Small intestine (tissue), 7 donors: ENCODE results near the gene MYH8. TPM values are rescaled to one million over a fixed set of nuclear protein-coding genes. Genes with fewer than 3 reads are reported as not detected.
A peak's percentile ranks its signal among the peaks of the same experiment; 100 is the strongest.

Experiments
- DNase-seq, 2 donors: peaks; one replicate each; pipeline versions ENCODE4 v3.0.0 to v3.0.0-alpha.2; 2013
- FAIRE-seq: peaks from 2 replicates; lab custom pipeline; 2012; peaks lifted over from hg19 to GRCh38; lab: Jason Lieb, UNC
- H3K27ac ChIP-seq, 3 donors: one replicate each; pipeline ENCODE4 v1.5.1; 2013; ENCODE audit warnings: low read length in 2 of 3, mild to moderate bottlenecking in 2 of 3, control low read depth in 1 of 3, inconsistent platforms in 1 of 3, low read depth in 1 of 3, moderate library complexity in 1 of 3
- H3K27me3 ChIP-seq, 3 donors: one replicate each; pipeline ENCODE4 v1.6.1; 2013; ENCODE audit warnings: low read length in 3 of 3, inconsistent platforms in 1 of 3; ENCODE audit not compliant: control insufficient read depth in 3 of 3, insufficient read depth in 3 of 3
- H3K36me3 ChIP-seq, 3 donors: one replicate each; pipeline ENCODE4 v1.6.1; 2013; ENCODE audit warnings: low read length in 3 of 3, inconsistent platforms in 1 of 3, low read depth in 1 of 3, mild to moderate bottlenecking in 1 of 3, moderate library complexity in 1 of 3; ENCODE audit not compliant: control insufficient read depth in 3 of 3, insufficient read depth in 2 of 3
- H3K4me1 ChIP-seq, 3 donors: one replicate each; pipeline ENCODE4 v1.6.1; 2013; ENCODE audit warnings: low read length in 2 of 3, inconsistent platforms in 1 of 3, low read depth in 1 of 3, mild to moderate bottlenecking in 1 of 3, moderate library complexity in 1 of 3; ENCODE audit not compliant: control insufficient read depth in 3 of 3, insufficient read depth in 2 of 3
- H3K4me3 ChIP-seq, 3 donors: one replicate each; pipeline ENCODE4 v1.5.1; 2013; ENCODE audit warnings: low read length in 3 of 3, control low read depth in 1 of 3, inconsistent platforms in 1 of 3, low read depth in 1 of 3, mild to moderate bottlenecking in 1 of 3, moderate library complexity in 1 of 3
- H3K9me3 ChIP-seq, 2 donors: one replicate each; pipeline ENCODE4 v1.6.1; 2013; ENCODE audit warnings: low read depth in 1 of 2, low read length in 1 of 2; ENCODE audit not compliant: control insufficient read depth in 2 of 2, insufficient read depth in 1 of 2
- WGBS, 3 donors: extraction: QIAGEN DNeasy Blood & Tissue Kit; methylation state at CpG; one replicate each; pipeline ENCODE4 v1.1.7; 2013; 5-methylcytosine and 5-hydroxymethylcytosine counted together
- polyA plus RNA-seq, 4 donors: library from polyadenylated mRNA; stranded (reverse) in 3 of 4; unstranded in 1 of 4; fragments of 200-250 nt in 3 of 4; fragments of 120-200 nt in 1 of 4; gene quantifications; one replicate each; pipeline versions ENCODE4 v1.2.1 to v1.2.3, GENCODE V29; 2013
- donor health status: healthy with polysubstance abuse.
- donor health status: control.
- donor health status: control.
- donor health status: Bipolar disorder and iron deficiency.
- donor health status: healthy.

Gene MYH8
- polyA plus RNA-seq, 4 donors, result 5.0 TPM; not detected in 3

- DNase-seq (peak in 1 of 2 donors; percentile 25), FAIRE-seq (no peak)
- WGBS, 3 donors, result 74 to 82% (median 75%) methylated on average over 14 of the region's 14 CpGs
- no peaks in the 10 kb centered on the region for H3K9me3 ChIP-seq
- H3K4me3 ChIP-seq, result no peak overlapping the region
- H3K4me1 ChIP-seq, result no peaks in the 10 kb centered on the region
- H3K36me3 ChIP-seq, result no peaks in the 10 kb centered on the region
- H3K27ac ChIP-seq, result no peak overlapping the region
- H3K27me3 ChIP-seq, result no peaks in the 10 kb centered on the region
Measured at GRCh38 chr17:10396524-10397163, 25.1 kb downstream of the MYH8 start.

- Histone ChIP-seq H3K27ac (no peak overlapping the region), H3K36me3 (no peaks in the 10 kb centered on the region), H3K9me3 (no peaks in the 10 kb centered on the region), H3K4me3 (no peak overlapping the region), H3K27me3 (no peaks in the 10 kb centered on the region), H3K4me1 (no peaks in the 10 kb centered on the region)
- WGBS, 3 donors, result 83 to 92% (median 90%) methylated on average over 6 of the region's 6 CpGs
- FAIRE-seq (no peak), DNase-seq (no peak)
Measured at GRCh38 chr17:10394201-10394887, 27.4 kb downstream of the MYH8 start.

- DNase-seq, result no peak
- H3K9me3 ChIP-seq, result no peaks in the 10 kb centered on the region
- 86 to 90% (median 89%) methylated on average over 9 of the region's 9 CpGs for WGBS, 3 donors
- FAIRE-seq, result no peak
- no peak overlapping the region for H3K27ac ChIP-seq
- no peaks in the 10 kb centered on the region for H3K4me1 ChIP-seq
- no peaks in the 10 kb centered on the region for H3K27me3 ChIP-seq
- H3K4me3 ChIP-seq, result no peak overlapping the region
- H3K36me3 ChIP-seq, result no peaks in the 10 kb centered on the region
Measured at GRCh38 chr17:10392880-10393279, 28.9 kb downstream of the MYH8 start.

- no peak overlapping the region for H3K27ac ChIP-seq
- FAIRE-seq (no peak), DNase-seq (no peak)
- WGBS, 3 donors, result 60 to 82% (median 71%) methylated on average over 6 of the region's 6 CpGs
- no peaks in the 10 kb centered on the region for H3K4me1 ChIP-seq
- H3K9me3 ChIP-seq, result no peaks in the 10 kb centered on the region
- H3K27me3 ChIP-seq, result no peaks in the 10 kb centered on the region
- no peaks in the 10 kb centered on the region for H3K36me3 ChIP-seq
- H3K4me3 ChIP-seq, result no peak overlapping the region
Measured at GRCh38 chr17:10385871-10386270, 35.9 kb downstream of the MYH8 start.

- H3K4me1 ChIP-seq, result no peaks in the 10 kb centered on the region
- no peak overlapping the region for H3K4me3 ChIP-seq
- DNase-seq (no peak), FAIRE-seq (no peak)
- H3K27me3 ChIP-seq, result no peaks in the 10 kb centered on the region
- no peaks in the 10 kb centered on the region for H3K36me3 ChIP-seq
- no peaks in the 10 kb centered on the region for H3K9me3 ChIP-seq
- H3K27ac ChIP-seq, result no peak overlapping the region
- 56 to 79% (median 68%) methylated on average over 8 of the region's 8 CpGs for WGBS, 3 donors
Measured at GRCh38 chr17:10384175-10384574, 37.6 kb downstream of the MYH8 start.

GRCh38 chr17:10380631-10381408, 40.9 kb downstream of the MYH8 start:
- H3K27ac ChIP-seq, result no peak overlapping the region
- no peaks in the 10 kb centered on the region for H3K36me3 ChIP-seq
- no peak overlapping the region for H3K4me3 ChIP-seq
- no peak for DNase-seq
- WGBS, 3 donors, result 75 to 79% (median 77%) methylated on average over 3 of the region's 3 CpGs
- no peaks in the 10 kb centered on the region for H3K9me3 ChIP-seq
- no peaks in the 10 kb centered on the region for H3K27me3 ChIP-seq
- FAIRE-seq, result no peak
- no peaks in the 10 kb centered on the region for H3K4me1 ChIP-seq

GRCh38 chr17:10372906-10373305, 48.8 kb downstream of the MYH8 start, which contains the start of gene MYH13:
TSS of gene MYH13 (minus strand) at chr17:10373006. CDS start at chr17:10364530, 8,476 bp downstream.
- 80 to 86% (median 81%) methylated on average over 5 of the region's 5 CpGs for WGBS, 3 donors
- no peak for FAIRE-seq

GRCh38 chr17:10370016-10370608, 51.6 kb downstream of the MYH8 start:
- Histone ChIP-seq H3K36me3 (no peaks in the 10 kb centered on the region), H3K4me3 (no peak overlapping the region), H3K9me3 (no peaks in the 10 kb centered on the region), H3K27me3 (peaks cover 0 to 1% (median 0%) of the 10 kb centered on the region in 3 donors), H3K27ac (no peak overlapping the region), H3K4me1 (no peaks in the 10 kb centered on the region)
- no peak for FAIRE-seq
- WGBS, 3 donors, result 72 to 82% (median 80%) methylated on average over 7 of the region's 7 CpGs
- DNase-seq, result no peak

More at GRCh38 chr17:10372906-10373305, 48.8 kb downstream of the MYH8 start, which contains the start of gene MYH13:
- H3K27ac ChIP-seq, result no peak within 1 kb of the TSS
- no peak within 1 kb of the TSS for H3K4me3 ChIP-seq
- no peaks in the 10 kb centered on the region for H3K9me3 ChIP-seq
- no peak for DNase-seq
- H3K4me1 ChIP-seq, result no peaks in the 10 kb centered on the region
- H3K36me3 ChIP-seq, result no peaks in the 10 kb centered on the region
- H3K27me3 ChIP-seq, result peaks cover 0 to 1% (median 0%) of the 10 kb centered on the region in 3 donors
